Measurements from ENCODE around the gene TMEM82. TPM values are rescaled to one million over a fixed set of nuclear protein-coding genes. Genes with fewer than 3 reads are reported as not detected.

TMEM82 gene
- total RNA-seq, 2 experiments from 2014 or later = not detected

- intact Hi-C loops (cut with micrococcal nuclease; ENCODE audit: unreplicated experiment) = no loop called here
- ChIA-PET CTCF (ENCODE audit: unreplicated experiment) (no interaction called here), POLR2A (no interaction called here)
- Histone ChIP-seq H3K4me1 (ENCODE audit: insufficient read depth, low read length, poor library complexity, severe bottlenecking) (peaks cover 4% of the 10 kb centered on the region), H3K27ac (ENCODE audit: low read depth, low read length, poor library complexity, severe bottlenecking) (no peak overlapping the region), H3K9me3 (ENCODE audit: low read length) (no peaks in the 10 kb centered on the region), H3K4me3 (ENCODE audit: low read depth, low read length, poor library complexity, severe bottlenecking) (no peak overlapping the region), H3K4me2 (ENCODE audit: low read length) (no peak overlapping the region), H3K9me2 (ENCODE audit: insufficient read depth, low read length) (no peaks in the 10 kb centered on the region), H4K20me1 (ENCODE audit: insufficient read depth, low read length) (no peaks in the 10 kb centered on the region), H3K36me3 (ENCODE audit: insufficient read depth, low read length) (no peaks in the 10 kb centered on the region), H3K79me2 (ENCODE audit: insufficient read depth, low read depth, low read length) (no peaks in the 10 kb centered on the region), H2AFZ (ENCODE audit: low read length) (no peak overlapping the region)
- no TSS peak for BruUV-seq (replicated peaks)
- no peak for TF ChIP-seq CTCF (conservative IDR thresholded peaks at IDR 0.05; ENCODE audit: low read length)
- TF ChIP-seq EZH2phosphoT487 (IDR thresholded peaks at IDR 0.05; ENCODE audit: borderline replicate concordance, low read depth, low read length) = no peak
- no peak for DNase-seq (ENCODE audit: low spot score)
These were observed 26.1 kb downstream of the TMEM82 start for GRCh38 chr1:15768388-15768787.

- no peaks in the 10 kb centered on the region for H3K9me2 ChIP-seq (ENCODE audit: insufficient read depth, low read length)
- no TSS peak for BruUV-seq (replicated peaks)
- intact Hi-C loops (cut with micrococcal nuclease; ENCODE audit: unreplicated experiment) = no loop called here
- H3K4me1 ChIP-seq (ENCODE audit: insufficient read depth, low read length, poor library complexity, severe bottlenecking) = peaks cover 4% of the 10 kb centered on the region
- ChIA-PET POLR2A (no interaction called here), CTCF (ENCODE audit: unreplicated experiment) (interaction anchor here (0.6 kb wide), 1 partner anchor 37 kb away, joined by 3 read pairs; no protein-coding TSS in a partner anchor)
- H3K79me2 ChIP-seq (ENCODE audit: insufficient read depth, low read depth, low read length) = no peaks in the 10 kb centered on the region
- no peak overlapping the region for H3K4me3 ChIP-seq (ENCODE audit: low read depth, low read length, poor library complexity, severe bottlenecking)
- H3K36me3 ChIP-seq (ENCODE audit: insufficient read depth, low read length) = no peaks in the 10 kb centered on the region
- H2AFZ ChIP-seq (ENCODE audit: low read length) = no peak overlapping the region
- no peaks in the 10 kb centered on the region for H4K20me1 ChIP-seq (ENCODE audit: insufficient read depth, low read length)
- no peak overlapping the region for H3K27ac ChIP-seq (ENCODE audit: low read depth, low read length, poor library complexity, severe bottlenecking)
- no peaks in the 10 kb centered on the region for H3K9me3 ChIP-seq (ENCODE audit: low read length)
- no peak for TF ChIP-seq CTCF (conservative IDR thresholded peaks at IDR 0.05; ENCODE audit: low read length)
- no peak for TF ChIP-seq EZH2phosphoT487 (IDR thresholded peaks at IDR 0.05; ENCODE audit: borderline replicate concordance, low read depth, low read length)
- H3K4me2 ChIP-seq (ENCODE audit: low read length) = no peak overlapping the region
- DNase-seq (ENCODE audit: low spot score) = no peak
These were observed 28.1 kb downstream of the TMEM82 start for GRCh38 chr1:15770313-15770962.

GRCh38 chr1:15771836-15772515 lies 29.7 kb downstream of the TMEM82 start:
- POLR2A ChIA-PET = interaction anchor here (0.5 to 0.7 kb wide), 5 partner anchors 18 to 192 kb away, joined by 3 to 5 read pairs (median 4); no protein-coding TSS in a partner anchor
- intact Hi-C loops (cut with micrococcal nuclease; ENCODE audit: unreplicated experiment) = no loop called here
- DNase-seq (ENCODE audit: low spot score) = no peak
- no peaks in the 10 kb centered on the region for H3K9me3 ChIP-seq (ENCODE audit: low read length)
- no peaks in the 10 kb centered on the region for H4K20me1 ChIP-seq (ENCODE audit: insufficient read depth, low read length)
- CTCF ChIA-PET (ENCODE audit: unreplicated experiment) = no interaction called here
- H2AFZ ChIP-seq (ENCODE audit: low read length) = no peak overlapping the region
- H3K4me2 ChIP-seq (ENCODE audit: low read length) = no peak overlapping the region
- H3K36me3 ChIP-seq (ENCODE audit: insufficient read depth, low read length) = no peaks in the 10 kb centered on the region
- BruUV-seq (replicated peaks) = no TSS peak
- H3K79me2 ChIP-seq (ENCODE audit: insufficient read depth, low read depth, low read length) = no peaks in the 10 kb centered on the region
- no peaks in the 10 kb centered on the region for H3K4me1 ChIP-seq (ENCODE audit: insufficient read depth, low read length, poor library complexity, severe bottlenecking)
- H3K4me3 ChIP-seq (ENCODE audit: low read depth, low read length, poor library complexity, severe bottlenecking) = no peak overlapping the region
- H3K9me2 ChIP-seq (ENCODE audit: insufficient read depth, low read length) = no peaks in the 10 kb centered on the region
- TF ChIP-seq EZH2phosphoT487 (IDR thresholded peaks at IDR 0.05; ENCODE audit: borderline replicate concordance, low read depth, low read length) (no peak), CTCF (conservative IDR thresholded peaks at IDR 0.05; ENCODE audit: low read length) (no peak)
- no peak overlapping the region for H3K27ac ChIP-seq (ENCODE audit: low read depth, low read length, poor library complexity, severe bottlenecking)
